Uterus (tissue), 4 donors: ENCODE results near the gene HS3ST4. TPM values are rescaled to one million over a fixed set of nuclear protein-coding genes. Genes with fewer than 3 reads are reported as not detected.
"Not testable (repeated sequence)": the region's sequence is repeated elsewhere in the genome, so short reads cannot be mapped to it uniquely, and the experiment has no call there.

Experiments
- DNase-seq, 2 donors: peaks; one replicate each; pipeline ENCODE4 v3.0.0-alpha.2; 2019 to 2020
- H3K27ac ChIP-seq, 2 donors: fragments of 200-600 bp; sonication (generic); 1 replicate in 1 of 2; 2 replicates in 1 of 2; pipeline ENCODE4 v1.5.1; 2016 to 2018
- H3K27me3 ChIP-seq, 2 donors: fragments of 200-600 bp; sonication (generic); one replicate each; pipeline ENCODE4 v1.5.1; 2018 to 2019; ENCODE audit warnings: control low read depth in 1 of 2
- H3K36me3 ChIP-seq, 2 donors: fragments of 200-600 bp; sonication (generic); one replicate each; pipeline ENCODE4 v1.5.1; 2019; ENCODE audit warnings: control low read depth in 1 of 2
- H3K4me1 ChIP-seq, 2 donors: fragments of 200-600 bp; sonication (generic); one replicate each; pipeline ENCODE4 v1.5.1; 2018 to 2019; ENCODE audit warnings: control low read depth in 1 of 2
- H3K4me3 ChIP-seq, 2 donors: fragments of 200-600 bp; sonication (generic); 1 replicate in 1 of 2; 2 replicates in 1 of 2; pipeline ENCODE4 v1.5.1; 2018 to 2019; ENCODE audit warnings: mild to moderate bottlenecking in 1 of 2
- H3K9me3 ChIP-seq, 2 donors: fragments of 200-600 bp; sonication (generic); one replicate each; pipeline ENCODE4 v1.5.1; 2019; ENCODE audit warnings: control low read depth in 1 of 2
- POLR2A ChIP-seq, 2 donors: fragments of 450-650 bp; IDR thresholded peaks; one replicate each; pipeline ENCODE4 v1.6.1; 2016; ENCODE audit warnings: antibody characterized with exemption in 2 of 2, mild to moderate bottlenecking in 1 of 2, moderate library complexity in 1 of 2
- intact Hi-C: fragments of 100-400 bp; cut with DNase I; formaldehyde crosslinking; loops from one replicate; pipeline ENCODE4 v1.15.1; 2023; ENCODE audit warnings: low total_unique reads
- total RNA-seq, 4 donors: library from RNA; depleted of rRNA in 3 of 4; stranded (reverse); fragments of >200 nt in 3 of 4; gene quantifications; one replicate each; pipeline versions ENCODE4 v1.1.0 to v1.2.4, GENCODE V29; 2014 to 2023
- TF ChIP-seq, protein P1 (sequence below), 4 experiments: fragments of 200-600 bp in 2 of 4; fragments of 450-650 bp in 2 of 4; sonication (generic) in 2 of 4; IDR thresholded peaks; one replicate each; pipeline ENCODE4 v1.5.1; 2016 to 2019; ENCODE audit warnings: antibody characterized with exemption in 4 of 4, mild to moderate bottlenecking in 2 of 4, moderate library complexity in 1 of 4
- donor health status: DM: yes; HTN: yes; CAD: no.

Gene HS3ST4
- total RNA-seq, 4 donors from 2014 or later, result 0.14 TPM; not detected in 3

DNA sequence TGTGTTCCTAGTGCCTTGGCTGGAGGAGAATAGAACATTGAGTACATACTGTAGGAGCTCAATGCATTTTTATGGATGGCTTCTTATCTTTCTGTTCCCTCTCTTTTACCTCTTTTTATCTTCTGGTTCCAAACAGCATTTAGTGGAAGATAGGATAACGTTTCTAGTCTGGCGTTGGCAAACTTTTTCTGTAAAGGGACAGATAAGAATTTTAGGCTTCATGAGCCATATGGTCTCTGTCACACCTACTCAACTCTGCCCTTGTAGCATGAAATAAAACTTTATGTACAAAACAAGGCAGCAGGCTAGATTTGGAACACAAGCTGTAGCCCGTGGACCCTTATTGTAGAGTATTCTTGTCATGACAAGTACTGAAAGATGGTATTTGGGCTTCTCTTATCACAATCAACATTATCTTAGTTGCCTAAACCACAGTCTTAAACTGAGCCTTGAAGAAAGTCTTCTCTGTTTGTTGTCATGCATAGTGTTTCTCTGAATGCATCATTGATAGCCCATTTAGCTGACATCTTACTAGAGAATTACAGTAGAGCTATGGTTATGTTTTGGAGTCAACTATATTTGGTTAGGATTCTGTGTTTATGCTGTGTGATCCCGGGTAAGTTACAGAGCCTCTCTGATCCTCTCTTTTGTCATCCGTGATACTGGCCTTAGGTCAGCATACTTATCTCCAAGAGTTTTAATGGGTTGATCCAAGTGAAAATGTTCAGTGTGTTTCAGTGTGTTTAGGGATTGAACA, 80.2 kb downstream of the HS3ST4 start:
- TF ChIP-seq, protein P1, sequence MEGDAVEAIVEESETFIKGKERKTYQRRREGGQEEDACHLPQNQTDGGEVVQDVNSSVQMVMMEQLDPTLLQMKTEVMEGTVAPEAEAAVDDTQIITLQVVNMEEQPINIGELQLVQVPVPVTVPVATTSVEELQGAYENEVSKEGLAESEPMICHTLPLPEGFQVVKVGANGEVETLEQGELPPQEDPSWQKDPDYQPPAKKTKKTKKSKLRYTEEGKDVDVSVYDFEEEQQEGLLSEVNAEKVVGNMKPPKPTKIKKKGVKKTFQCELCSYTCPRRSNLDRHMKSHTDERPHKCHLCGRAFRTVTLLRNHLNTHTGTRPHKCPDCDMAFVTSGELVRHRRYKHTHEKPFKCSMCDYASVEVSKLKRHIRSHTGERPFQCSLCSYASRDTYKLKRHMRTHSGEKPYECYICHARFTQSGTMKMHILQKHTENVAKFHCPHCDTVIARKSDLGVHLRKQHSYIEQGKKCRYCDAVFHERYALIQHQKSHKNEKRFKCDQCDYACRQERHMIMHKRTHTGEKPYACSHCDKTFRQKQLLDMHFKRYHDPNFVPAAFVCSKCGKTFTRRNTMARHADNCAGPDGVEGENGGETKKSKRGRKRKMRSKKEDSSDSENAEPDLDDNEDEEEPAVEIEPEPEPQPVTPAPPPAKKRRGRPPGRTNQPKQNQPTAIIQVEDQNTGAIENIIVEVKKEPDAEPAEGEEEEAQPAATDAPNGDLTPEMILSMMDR (IDR thresholded peaks at IDR 0.05), result no peak
- TF ChIP-seq POLR2A (IDR thresholded peaks at IDR 0.05), result no peak
- H3K4me3 ChIP-seq, result no peak overlapping the region
- no peaks in the 10 kb centered on the region for H3K27me3 ChIP-seq
- no peak for DNase-seq
- intact Hi-C loops, result no loop called here
- no peaks in the 10 kb centered on the region for H3K36me3 ChIP-seq
- no peaks in the 10 kb centered on the region for H3K9me3 ChIP-seq
- H3K4me1 ChIP-seq, result no peaks in the 10 kb centered on the region
- no peak overlapping the region for H3K27ac ChIP-seq

DNA sequence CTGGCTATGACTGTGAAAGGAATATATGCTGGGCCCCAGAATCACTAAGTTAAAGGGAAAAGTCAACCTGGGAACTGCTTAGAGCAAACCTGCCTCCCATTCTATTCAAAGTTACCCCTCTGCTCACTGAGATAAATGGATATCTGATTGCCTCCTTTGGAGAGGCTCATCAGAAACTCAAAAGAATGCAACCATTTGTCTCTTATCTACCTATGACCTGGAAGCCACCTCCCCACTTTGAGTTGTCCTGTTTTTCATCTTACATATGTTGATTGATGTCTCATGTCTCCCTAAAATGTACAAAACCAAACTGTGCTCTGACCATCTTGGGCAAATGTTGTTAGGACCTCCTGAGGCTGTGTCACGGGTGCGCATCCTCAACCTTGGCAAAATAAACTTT, 84.5 kb downstream of the HS3ST4 start:
- DNase-seq, intact Hi-C loops, H3K4me1 ChIP-seq, H3K27me3 ChIP-seq, H3K9me3 ChIP-seq, H3K4me3 ChIP-seq, H3K27ac ChIP-seq, H3K36me3 ChIP-seq: not testable (repeated sequence)

DNA sequence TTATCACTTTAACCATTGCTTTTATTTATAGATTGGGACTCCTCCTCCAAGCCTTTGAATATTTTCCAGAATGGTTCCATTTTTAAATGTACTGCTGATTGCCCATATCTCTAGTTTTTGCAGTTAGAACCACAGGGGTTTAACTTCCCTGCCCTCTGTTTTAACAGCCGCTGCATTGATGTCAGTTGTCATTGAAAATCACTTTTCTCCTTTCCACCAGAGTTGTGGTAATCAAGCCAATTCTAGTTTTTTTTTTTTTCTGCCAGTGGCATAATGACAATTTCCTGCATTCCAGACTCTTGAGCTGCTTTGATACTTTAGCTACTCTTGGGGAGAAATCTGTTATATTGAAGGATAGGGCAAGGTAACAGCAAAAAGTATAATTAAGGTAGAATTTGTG, 91.5 kb downstream of the HS3ST4 start:
- intact Hi-C loops, result no loop called here
- H3K36me3 ChIP-seq, result no peaks in the 10 kb centered on the region
- H3K4me1 ChIP-seq, result no peaks in the 10 kb centered on the region
- H3K27me3 ChIP-seq, result no peaks in the 10 kb centered on the region
- no peak for DNase-seq
- H3K27ac ChIP-seq, result no peak overlapping the region
- no peak for TF ChIP-seq POLR2A (IDR thresholded peaks at IDR 0.05)
- TF ChIP-seq, protein P1 (IDR thresholded peaks at IDR 0.05), result no peak
- no peaks in the 10 kb centered on the region for H3K9me3 ChIP-seq
- H3K4me3 ChIP-seq, result no peak overlapping the region

DNA sequence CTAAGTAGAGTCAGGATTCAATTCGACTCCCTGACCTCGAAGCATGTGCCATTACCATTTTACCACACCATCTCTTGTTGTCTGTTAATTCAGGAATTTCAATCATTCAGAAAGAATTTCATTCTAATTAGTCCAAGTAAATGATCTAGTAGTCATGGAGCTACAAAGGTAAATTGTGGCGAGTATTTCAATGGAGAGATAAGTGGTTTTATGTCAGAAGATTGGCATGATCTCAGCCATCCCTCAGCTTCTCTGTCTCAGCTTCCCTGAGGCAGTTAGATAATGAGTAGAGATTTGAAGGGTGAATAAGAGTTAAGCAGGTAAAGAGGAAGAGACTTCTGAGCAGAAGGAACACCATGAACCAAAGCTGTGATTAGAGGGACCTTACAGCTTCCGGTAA, 93.6 kb downstream of the HS3ST4 start:
- H3K27ac ChIP-seq, result no peak overlapping the region
- no peaks in the 10 kb centered on the region for H3K36me3 ChIP-seq
- H3K4me1 ChIP-seq, result no peaks in the 10 kb centered on the region
- H3K4me3 ChIP-seq, result no peak overlapping the region
- no peak for DNase-seq
- no peaks in the 10 kb centered on the region for H3K9me3 ChIP-seq
- intact Hi-C loops, result no loop called here
- no peak for TF ChIP-seq POLR2A (IDR thresholded peaks at IDR 0.05)
- TF ChIP-seq, protein P1 (IDR thresholded peaks at IDR 0.05), result no peak
- no peaks in the 10 kb centered on the region for H3K27me3 ChIP-seq

DNA sequence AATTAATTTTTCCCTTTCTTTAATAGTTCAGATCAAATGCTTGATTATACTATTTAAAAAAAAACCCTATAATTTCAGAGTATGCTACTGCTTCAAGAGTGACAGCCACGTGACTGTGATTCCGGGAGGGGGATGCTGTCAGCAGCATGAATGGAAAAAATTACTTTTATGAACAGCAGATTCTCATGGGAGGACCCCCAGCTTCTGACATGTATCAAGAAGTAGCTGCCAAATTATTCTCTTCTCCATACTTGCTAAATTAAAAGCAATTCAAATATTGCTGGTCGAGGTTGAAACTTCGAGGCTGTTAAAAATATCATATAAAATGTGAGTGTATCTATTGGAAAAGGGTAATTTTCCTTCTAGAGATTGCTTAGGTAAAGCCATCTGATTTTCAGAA, 95.0 kb downstream of the HS3ST4 start:
- Histone ChIP-seq H3K27ac (no peak overlapping the region), H3K4me3 (no peak overlapping the region), H3K36me3 (no peaks in the 10 kb centered on the region), H3K4me1 (no peaks in the 10 kb centered on the region), H3K9me3 (no peaks in the 10 kb centered on the region), H3K27me3 (no peaks in the 10 kb centered on the region)
- intact Hi-C loops, result no loop called here
- DNase-seq, result no peak
- no peak for TF ChIP-seq POLR2A (IDR thresholded peaks at IDR 0.05)
- TF ChIP-seq, protein P1 (IDR thresholded peaks at IDR 0.05), result no peak
